Endothelial cell of umbilical vein (primary cell): ENCODE measurements around the gene RPS23.

ENCODE experiments used
- EZH2 ChIP-seq: IDR thresholded peaks from 2 replicates; pipeline ENCODE4 v1.6.1; 2012; ENCODE audit warnings: borderline replicate concordance, low read depth, mild to moderate bottlenecking, moderate library complexity, low read length, inconsistent platforms; ENCODE audit not compliant: severe bottlenecking
- FOS ChIP-seq: IDR thresholded peaks from 2 replicates; pipeline ENCODE4 v1.6.1; 2011; ENCODE audit warnings: mild to moderate bottlenecking, low read length, moderate library complexity, borderline replicate concordance; ENCODE audit not compliant: insufficient read depth
- POLR2A ChIP-seq: IDR thresholded peaks from 2 replicates; pipeline ENCODE4 v1.6.1; 2012; ENCODE audit warnings: low read depth, mild to moderate bottlenecking, control low read depth, low read length
- POLR2AphosphoS5 ChIP-seq: IDR thresholded peaks from 2 replicates; pipeline ENCODE4 v1.6.1; 2012; ENCODE audit warnings: low read depth, mild to moderate bottlenecking, control low read depth, low read length, moderate library complexity; ENCODE audit not compliant: insufficient read depth
- TF ChIP-seq, protein P1 (sequence below), 2 donors: IDR thresholded peaks; 1 replicate in 1 of 2; 2 replicates in 1 of 2; pipeline ENCODE4 v1.5.1; 2011; ENCODE audit warnings: low read length in 2 of 2, mild to moderate bottlenecking in 2 of 2, moderate library complexity in 2 of 2, control low read depth in 1 of 2, inconsistent platforms in 1 of 2, low read depth in 1 of 2; ENCODE audit not compliant: insufficient read depth in 1 of 2; ENCODE audit errors: extremely low read depth in 1 of 2

DNA sequence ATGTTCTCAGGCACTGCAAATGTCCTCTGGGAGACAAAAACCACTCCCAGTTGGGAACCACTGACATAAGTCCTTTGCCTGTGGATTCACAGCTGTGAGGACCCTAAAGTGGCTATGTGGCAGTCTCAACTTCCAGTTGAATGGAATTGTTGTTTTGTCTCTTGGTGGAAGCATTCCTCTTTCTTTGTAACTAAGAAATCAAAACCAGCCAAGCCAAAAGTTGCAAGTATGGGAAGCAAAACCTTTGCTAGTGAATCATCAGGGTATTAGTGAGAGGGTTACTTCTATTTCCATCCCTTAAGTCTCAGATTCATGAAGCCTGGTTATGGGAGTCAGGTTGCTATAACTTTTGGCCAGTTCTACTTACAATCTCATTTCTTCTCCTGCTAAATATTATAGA lies 49.8 kb upstream of the RPS23 start:
- TF ChIP-seq, protein P1, sequence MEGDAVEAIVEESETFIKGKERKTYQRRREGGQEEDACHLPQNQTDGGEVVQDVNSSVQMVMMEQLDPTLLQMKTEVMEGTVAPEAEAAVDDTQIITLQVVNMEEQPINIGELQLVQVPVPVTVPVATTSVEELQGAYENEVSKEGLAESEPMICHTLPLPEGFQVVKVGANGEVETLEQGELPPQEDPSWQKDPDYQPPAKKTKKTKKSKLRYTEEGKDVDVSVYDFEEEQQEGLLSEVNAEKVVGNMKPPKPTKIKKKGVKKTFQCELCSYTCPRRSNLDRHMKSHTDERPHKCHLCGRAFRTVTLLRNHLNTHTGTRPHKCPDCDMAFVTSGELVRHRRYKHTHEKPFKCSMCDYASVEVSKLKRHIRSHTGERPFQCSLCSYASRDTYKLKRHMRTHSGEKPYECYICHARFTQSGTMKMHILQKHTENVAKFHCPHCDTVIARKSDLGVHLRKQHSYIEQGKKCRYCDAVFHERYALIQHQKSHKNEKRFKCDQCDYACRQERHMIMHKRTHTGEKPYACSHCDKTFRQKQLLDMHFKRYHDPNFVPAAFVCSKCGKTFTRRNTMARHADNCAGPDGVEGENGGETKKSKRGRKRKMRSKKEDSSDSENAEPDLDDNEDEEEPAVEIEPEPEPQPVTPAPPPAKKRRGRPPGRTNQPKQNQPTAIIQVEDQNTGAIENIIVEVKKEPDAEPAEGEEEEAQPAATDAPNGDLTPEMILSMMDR (IDR thresholded peaks at IDR 0.05; ENCODE audit: extremely low read depth in 1 of 2, insufficient read depth in 1 of 2, low read depth in 1 of 2, low read length in 2 of 2), result no peak
- TF ChIP-seq POLR2A (no peak), POLR2AphosphoS5 (no peak), EZH2 (no peak), FOS (no peak)
